HG03159 (cell line): Measurements from ENCODE around the gene PDGFC.
"Not testable (repeated sequence)": the region's sequence is repeated elsewhere in the genome, so short reads cannot be mapped to it uniquely, and the experiment has no call there.

ENCODE experiments used
- ATAC-seq: cut with Tn5 transposase; IDR thresholded peaks from one replicate; pipeline ENCODE4 v1.9.1; 2021; ENCODE audit warnings: mild to moderate bottlenecking, moderate library complexity; ENCODE audit not compliant: unreplicated experiment

The PDGFC gene

DNA sequence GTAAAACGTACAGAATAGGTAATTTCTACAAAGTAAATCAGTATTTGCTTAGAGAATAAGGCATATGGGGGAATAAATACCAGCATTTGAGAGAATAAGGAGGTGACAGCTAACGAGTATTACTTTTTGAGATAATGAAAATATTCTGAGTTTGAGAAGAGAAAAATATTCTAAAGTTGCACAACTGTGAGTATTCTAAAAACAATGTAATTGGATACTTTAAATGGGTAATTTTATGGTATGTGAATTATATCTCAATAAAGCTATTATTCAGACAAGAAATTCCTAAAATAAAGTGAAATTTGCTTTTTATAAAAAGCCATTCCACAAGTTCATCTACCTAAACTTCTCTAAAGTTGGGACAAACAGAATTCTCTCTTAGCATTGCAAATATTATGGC lies 62.6 kb downstream of the PDGFC start:
- ATAC-seq: no peak

DNA sequence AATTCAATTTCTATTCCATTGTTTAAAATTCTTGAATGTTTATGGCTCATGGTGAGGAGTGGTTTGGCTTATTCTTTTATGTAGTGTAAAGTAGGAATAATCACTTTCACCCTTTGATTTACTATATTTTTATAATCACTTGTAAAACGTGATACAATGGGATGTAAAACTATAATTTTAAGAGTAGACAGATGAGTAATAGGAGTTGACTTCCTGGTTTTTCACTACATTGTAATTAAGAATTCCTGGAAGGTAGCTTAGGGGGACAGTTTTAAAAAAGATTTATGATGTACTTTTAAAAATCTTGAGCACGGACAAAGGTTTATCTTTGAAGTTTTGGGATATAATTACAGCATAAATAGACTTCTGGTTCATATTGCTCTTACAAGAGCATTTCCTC lies 65.3 kb downstream of the PDGFC start:
- no peak for ATAC-seq

DNA sequence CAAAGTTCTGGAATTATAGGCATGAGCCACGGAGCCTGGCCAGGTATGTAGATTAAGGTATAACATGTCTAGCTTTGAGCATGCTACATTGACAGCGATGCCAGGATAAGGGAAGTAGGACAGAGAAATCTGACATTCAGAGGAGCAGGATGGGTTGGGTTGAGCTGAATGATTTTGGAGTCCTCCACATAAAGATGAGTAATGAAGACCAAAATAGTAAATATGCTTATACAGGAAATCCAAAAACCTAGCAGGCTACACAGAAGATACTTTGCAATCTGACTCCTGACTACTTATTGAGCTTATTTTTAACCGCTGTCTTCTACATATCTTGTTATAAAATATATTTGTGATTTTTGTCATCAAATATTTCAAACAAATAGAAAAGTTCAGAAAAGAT lies 69.7 kb downstream of the PDGFC start:
- ATAC-seq: no peak

DNA sequence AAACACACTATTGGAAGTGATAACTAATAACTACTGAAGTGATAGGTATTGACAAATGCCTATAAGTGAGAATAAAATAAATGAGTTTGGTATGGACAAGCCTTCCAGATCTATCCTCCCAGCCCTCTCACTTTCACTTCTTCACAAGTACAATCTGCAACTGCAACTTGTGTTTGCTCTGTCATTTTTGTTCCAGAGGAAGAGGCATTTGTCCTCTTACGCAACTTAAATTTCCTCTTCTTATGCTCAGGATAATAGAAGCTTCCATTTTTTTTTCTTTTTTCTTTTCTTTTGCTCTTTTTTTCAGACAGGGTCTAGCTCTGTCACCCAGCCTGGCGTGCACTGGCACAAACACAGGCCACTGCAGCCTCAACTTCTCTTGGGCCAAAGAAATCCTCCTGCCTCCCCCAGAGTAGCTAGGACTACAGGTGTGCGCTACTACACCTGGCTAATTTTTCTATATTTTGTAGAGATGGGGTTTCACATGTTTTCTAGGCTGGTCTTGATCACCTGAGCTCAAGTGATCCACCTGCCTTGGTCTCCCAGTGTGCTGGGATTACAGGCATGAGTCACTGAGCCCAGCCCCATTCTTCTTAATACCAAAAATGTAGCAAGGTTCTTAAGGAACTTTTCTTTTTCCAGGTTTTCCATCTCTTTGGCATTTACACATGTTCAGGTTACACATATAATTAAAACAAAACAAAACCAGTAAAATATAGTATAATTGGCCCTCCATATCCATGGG lies 73.1 kb downstream of the PDGFC start:
- ATAC-seq: no peak

DNA sequence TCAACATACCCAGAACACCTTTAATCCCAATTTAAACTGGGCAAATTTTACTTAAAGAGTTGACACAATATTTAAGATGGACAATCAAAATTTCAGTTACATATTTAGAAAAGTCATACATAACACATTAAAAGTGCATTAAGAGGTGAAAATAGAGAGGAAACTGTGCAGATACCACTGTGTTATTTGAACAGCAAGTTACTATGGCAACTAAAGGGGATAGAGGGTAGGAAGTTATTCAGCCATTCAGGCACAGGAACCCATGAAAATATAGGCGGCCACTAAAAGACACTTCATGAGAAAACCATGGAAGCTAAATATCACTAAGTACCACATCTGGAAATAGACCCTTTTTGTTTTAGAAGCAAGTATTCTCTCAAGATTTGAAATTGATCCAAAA lies 75.1 kb downstream of the PDGFC start:
- ATAC-seq: no peak

DNA sequence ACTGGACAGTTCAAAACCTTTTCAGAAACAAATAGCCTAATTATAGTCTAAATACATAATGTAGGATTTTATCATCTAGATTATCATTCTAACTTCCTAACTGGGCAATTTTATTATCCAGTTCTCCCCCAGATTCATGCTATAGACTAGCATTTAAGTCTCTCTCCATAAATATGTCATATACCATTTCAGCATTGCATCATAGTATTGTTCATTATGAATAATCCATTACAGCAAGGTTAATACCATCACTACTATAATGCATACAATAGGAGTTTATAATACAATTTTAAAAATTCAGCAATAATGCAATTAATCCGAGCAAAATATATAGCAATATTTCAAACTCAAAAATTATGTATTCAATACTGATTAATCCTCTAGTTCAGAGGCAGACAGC lies 77.4 kb downstream of the PDGFC start:
- no peak for ATAC-seq

DNA sequence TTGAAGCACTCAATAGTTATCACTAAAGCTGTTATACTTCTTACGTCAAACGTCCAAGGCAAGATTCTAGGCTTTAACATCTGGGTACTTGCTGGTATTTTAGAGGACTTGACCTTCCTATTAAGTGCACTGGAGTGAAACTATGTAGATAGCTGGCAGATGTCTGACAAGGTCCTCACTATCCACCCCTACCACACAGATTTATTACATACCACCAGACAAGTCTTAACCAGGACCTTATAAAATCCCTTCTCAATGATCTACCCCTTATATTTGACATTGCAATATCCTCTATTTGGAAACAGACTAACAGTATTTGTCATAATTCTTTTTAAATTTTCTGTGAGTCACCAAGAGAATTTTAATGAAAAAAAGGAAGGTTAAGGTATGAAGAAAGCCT lies 78.8 kb downstream of the PDGFC start:
- ATAC-seq: no peak

DNA sequence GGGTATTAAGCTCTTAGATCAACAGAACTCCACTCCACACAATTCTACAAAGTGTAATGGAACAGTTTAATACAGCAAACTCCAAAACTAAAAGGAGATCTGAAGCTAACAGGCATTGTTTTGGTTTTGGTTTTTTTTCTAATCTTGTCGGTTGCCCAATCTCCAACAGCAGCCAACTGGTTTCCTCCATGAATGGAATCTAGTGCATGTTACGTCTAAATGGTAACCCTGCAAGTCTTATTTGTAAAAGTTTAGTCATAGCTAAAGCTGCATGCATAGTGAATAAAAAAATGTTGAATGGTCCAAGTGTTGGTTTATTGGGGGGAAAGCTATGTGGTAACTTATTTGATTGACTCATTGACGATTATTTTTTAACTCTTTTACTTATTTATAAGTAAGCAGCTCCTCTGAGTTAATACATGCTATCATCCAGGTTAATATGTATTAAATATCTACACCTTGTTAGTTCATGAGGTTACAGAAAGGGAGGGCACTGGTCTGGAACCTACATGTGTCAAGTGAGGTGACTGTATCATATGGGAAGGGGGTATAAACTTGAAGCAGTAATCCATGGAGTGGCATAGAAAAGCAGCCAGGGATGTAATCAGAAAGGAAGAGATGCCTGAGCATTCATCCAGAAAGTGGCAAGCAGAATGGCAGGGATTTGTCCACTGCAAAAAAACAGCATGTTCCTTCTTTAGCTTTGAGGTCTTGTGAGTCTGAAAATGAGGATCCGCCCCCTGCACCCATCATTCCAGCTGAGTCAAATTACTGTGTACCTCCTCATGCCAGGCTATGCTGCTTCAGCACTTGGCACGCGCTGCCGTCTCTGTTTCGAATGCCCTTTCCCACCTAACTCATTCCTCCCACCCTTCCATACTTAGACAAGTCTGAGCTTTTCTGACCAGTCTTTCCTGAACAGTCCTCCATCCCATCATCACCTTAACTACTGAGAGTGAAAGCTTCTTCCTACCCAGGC lies 81.7 kb downstream of the PDGFC start:
- ATAC-seq: no peak

DNA sequence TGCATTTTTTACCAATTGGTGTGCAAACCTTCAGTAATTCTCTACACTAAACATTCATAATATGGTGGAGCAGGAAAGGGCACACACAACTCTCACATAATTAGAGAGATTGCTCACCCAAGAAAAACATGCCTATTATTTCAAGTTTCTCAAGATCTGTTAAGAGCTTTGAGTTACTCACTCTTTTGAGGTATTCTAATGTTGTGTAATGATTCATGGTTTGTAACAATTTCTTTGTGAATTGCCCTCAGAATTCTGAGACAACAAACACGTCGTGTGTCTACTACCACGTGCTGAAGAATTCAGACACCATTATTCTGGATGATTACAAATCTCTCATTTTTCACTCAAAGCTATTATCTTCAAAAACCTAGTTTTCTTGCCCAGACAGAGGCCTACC lies 82.8 kb downstream of the PDGFC start:
- ATAC-seq: no peak

DNA sequence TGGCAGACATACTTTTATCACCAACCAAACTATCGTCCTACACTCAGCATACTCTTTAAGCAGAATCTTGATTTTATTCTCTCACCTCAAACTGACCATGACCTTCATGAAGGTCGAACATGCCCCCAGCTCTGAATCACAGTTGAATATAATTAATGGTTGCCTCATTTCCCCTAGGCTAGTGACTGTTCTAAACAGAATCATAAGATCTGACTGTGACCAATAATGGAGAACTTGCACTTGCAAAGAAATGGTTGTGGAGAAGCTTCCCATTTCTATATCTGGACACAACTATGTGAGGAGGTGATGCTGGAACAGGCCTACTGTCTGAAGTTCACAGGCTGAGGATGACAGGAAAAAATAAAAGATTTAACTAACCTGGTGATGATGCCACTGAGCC lies 85.1 kb downstream of the PDGFC start:
- no peak for ATAC-seq

DNA sequence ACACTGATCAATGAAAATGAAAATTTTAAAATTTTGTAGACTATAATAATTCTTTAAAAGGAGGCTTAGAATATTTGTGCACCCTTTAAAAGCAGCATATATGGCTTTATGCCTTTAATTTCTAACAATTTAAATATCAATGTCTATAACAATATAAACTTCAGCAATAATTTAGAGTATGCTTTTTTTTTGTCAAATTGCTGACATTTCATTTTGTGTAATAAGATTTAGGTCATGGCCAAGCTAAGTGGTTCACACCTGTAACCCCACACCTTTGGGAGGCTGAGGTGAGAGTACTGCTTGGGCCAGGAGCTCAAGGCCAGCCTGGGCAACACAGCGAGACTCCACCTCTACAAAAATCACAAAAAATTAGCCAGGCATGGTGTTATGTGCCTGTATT lies 86.2 kb downstream of the PDGFC start:
- ATAC-seq: no peak

DNA sequence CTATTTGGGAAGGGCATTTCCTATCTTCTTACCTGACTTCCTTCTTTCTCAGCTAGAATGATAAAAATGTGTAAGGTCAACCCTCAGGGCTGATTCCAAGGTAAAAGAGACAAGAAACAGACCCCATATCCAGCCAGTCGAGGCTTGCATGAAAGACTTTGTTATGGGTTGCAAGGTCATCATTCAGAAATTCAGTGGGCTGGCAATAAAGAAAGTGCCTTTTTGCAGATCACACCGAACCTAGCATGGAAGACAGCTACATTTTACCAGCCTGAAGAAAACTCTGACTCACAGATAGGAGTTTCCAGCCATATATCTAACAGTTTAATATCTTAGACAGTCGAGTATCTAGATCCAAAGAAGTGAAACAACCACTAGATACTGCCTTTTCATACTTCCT lies 87.4 kb downstream of the PDGFC start:
- ATAC-seq: no peak

DNA sequence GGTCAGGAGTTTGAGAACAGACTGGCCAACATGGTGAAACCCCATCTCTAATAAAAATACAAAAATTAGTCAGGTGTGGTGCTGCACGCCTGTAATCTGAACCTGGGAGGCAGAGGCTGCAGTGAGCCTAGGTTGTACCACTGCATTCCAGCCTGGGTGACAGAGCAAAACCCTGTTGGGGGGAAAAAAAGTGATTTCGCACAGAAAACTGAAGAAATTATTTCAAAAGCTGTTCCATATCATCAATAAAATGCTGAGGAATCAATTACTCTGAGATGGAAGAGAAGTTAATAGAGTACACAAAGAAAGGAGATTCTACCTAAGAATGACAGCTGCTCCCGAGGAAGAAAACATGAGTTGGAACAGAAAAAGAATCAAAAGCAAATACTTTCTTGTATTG lies 95.9 kb downstream of the PDGFC start:
- no peak for ATAC-seq

DNA sequence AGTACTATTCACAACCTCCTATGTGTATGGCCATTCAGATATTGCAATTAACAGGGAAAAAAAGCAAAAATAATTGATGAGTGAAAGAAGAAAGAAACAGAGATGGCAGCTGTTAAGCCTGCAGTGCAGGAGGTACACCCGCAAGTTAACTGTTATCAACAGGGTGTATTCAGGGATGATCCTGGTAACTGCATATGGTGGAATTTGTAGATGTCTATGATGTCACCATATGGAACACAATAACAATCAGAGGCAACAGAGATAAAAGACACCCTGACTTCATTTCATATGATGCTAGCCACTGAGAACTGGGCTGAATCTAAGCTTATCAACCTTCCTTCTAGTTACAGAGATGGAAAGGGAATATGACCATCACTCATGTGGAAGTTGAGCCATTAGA lies 96.5 kb downstream of the PDGFC start:
- ATAC-seq: no peak

DNA sequence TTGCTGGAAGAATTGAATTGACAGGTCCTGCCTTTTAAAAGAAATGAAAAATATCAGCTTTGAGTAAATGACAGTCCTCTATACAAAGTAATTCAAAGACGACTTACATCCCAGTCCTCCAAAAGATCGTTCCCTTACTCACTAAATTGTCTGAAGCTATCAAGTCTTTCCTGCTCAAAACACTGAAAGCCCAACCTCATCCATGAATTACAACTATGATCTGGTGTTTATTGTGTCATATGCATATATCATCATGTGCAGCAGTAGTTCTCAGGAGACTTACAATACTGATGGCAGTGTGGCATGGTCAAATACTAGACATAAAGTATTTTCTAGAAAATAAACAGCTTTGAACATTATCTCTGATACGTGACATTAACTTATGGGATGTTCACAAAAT lies 97.8 kb downstream of the PDGFC start:
- no peak for ATAC-seq

DNA sequence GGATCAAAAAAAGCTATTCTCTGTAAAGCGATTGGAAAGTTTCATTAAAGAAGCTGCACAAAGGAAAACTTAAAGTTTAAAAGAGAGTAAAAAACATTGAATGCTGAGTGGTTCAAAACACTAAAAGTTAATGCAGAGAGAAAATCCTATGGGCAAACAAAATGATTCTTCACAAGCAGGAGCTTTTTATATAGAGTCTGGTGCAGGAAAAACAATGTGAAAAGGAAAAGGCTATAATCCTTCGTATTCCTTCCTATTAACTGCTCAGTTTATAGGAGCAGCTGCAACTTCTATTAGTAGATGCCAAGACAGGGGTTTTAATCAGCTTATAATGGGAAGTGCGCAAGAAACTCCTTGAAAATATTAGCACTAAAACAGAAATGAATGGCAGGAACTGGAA lies 100.7 kb downstream of the PDGFC start:
- ATAC-seq: no peak

DNA sequence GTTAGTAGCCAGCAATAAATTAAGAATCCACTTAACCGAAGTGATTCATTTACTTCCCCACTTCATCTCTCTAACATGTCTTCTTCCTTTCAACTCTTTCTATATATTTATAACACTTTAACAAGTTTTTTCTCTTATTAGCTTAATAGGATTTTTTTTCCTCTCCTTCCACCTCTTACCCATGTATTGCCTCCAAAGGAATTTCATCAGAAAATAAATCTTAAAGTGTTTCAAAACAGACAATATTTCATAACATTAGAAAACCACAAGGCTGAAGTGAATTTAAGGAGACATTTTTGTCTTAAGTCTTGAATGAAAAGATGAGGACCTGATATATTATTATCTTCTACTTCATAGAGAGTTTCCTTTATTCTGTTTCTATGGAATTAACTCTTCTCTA lies 101.5 kb downstream of the PDGFC start:
- ATAC-seq: no peak

DNA sequence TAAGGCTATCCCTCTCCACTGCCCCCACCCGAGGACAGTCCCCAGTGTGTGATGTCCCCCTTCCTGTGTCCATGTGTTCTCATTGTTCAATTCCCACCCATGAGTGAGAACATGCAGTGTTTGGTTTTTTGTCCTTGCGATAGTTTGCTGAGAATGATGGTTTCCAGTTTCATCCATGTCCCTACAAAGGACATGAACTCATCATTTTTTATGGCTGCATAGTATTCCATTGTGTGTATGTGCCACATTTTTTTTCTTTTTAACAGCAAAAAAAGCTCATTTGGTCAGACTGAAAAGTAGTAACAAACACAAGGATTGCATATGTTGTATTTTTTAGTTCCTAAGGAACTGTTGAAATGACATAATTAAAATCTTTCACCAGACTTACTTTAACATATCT lies 105.5 kb downstream of the PDGFC start:
- not testable (repeated sequence) for ATAC-seq

DNA sequence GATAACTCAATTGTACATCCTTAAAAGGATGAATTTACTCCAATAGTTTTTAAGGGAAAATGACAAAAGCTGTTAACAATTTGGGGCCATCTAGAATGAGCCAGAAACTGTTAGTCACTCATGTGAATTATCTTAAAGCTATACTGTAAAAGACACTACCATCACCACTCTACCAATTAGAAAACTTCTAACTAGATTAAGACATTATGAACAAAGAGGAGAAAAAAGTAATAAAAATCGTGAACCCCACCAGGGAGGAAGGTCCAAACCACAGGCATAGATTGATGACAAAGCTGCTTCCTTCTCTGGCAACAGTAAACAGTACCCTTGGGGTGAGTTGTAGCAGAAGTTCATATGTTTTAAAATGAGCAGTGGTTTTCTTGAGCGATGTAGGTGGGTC lies 106.1 kb downstream of the PDGFC start:
- ATAC-seq: no peak

DNA sequence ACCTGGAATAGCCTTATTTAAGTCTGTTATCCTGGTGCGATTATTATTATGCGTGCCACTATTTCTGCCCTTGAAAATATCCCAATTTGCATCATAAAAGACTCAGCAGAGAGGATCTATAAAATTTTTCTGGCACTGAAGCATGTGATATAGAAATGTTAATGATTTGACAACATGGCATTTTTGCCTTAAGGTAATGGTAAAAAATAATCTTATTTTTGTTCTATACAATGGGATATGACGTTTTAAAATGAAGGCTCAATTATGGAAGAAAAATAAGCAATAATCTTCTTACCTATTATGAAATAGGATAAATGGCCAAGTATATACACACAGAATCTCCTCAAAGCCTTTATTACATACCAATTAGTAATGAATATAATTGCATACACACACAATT lies 113.5 kb downstream of the PDGFC start:
- no peak for ATAC-seq

DNA sequence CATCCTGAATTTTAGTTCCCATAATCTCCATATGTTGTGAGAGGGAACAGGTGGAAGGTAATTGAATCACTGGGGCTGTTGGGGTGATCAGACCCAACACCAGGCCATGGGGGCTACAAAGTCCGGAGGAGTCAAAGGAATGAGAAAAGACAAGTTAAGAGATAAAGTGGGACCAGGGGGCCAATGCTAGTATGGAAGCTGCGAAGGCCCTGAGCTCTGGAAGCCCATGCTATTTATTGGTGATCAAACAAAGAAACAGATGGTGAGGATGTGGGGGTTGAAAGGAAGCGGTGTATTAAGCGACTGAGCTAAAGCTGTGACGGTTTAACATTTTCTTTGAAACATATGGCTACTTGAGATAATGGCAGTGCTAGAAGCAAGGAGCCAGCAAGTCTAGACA lies 132.8 kb downstream of the PDGFC start:
- no peak for ATAC-seq

DNA sequence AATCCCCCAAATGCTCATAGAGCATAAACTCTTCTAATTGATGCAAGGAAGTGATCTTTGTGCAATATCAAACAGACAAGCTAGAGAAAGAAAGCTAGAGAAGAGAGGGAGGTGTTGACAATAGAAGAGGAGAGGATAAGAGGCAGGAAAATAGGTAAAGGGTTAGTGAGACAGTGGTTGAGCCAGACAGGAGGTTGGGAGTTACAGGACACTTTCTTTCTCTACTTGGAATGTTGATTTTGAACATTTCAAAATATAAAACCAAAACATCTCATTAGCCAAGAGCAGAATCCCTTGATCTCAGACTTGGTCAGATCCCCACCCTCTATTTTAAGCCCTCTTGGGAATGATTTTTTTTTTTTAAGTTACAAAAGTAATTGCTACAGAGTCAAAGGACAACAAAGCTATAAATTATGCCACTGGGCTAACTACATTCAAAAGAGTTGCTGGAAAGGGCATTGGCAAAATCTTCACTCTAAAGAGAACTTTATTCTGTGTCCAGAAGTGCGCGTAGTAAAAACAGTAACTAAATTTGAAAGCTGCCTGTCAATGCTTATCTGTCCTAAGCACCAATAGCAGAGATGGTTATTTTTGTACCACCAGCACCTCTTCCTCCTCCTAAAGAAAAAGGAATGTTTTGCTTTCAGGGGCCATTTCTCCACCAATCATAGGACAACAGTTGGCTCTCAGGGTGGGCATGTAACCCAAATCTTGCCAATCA lies 133.8 kb downstream of the PDGFC start:
- ATAC-seq: no peak
